HL-60 (cell line): ENCODE measurements around the gene ENDOG.

Experiments used
- DNase-seq, 2 experiments: peaks; one replicate each; pipeline ENCODE4 v3.0.0-alpha.2; 2010 to 2020; ENCODE audit warnings: low read depth in 1 of 2, low spot score in 1 of 2
- H3K27ac ChIP-seq: fragments of 250-450 bp; sonication (Bioruptor Pico); replicated peaks from 2 replicates; pipeline ENCODE4 v1.5.1; 2020; ENCODE audit warnings: mild to moderate bottlenecking, moderate library complexity
- H3K27me3 ChIP-seq: fragments of 250-450 bp; sonication (Bioruptor Pico); 2 replicates; pipeline ENCODE4 v1.5.1; 2021; ENCODE audit warnings: mild to moderate bottlenecking, moderate library complexity; ENCODE audit not compliant: insufficient read depth, poor library complexity, severe bottlenecking
- H3K4me3 ChIP-seq: replicated peaks from 2 replicates; pipeline ENCODE4 v1.5.1; 2011; ENCODE audit warnings: mild to moderate bottlenecking, control low read depth, low read length; ENCODE audit not compliant: insufficient read depth
- CTCF ChIP-seq: IDR thresholded peaks from one replicate; pipeline ENCODE4 v1.5.1; 2011; ENCODE audit warnings: low read length, control low read depth, inconsistent platforms; ENCODE audit not compliant: insufficient read depth
- GABPA ChIP-seq: IDR thresholded peaks from 2 replicates; pipeline ENCODE4 v1.6.1; 2012; ENCODE audit warnings: low read depth
- POLR2AphosphoS5 ChIP-seq: IDR thresholded peaks from 2 replicates; pipeline ENCODE4 v1.6.1; 2012; ENCODE audit warnings: low read depth
- REST ChIP-seq: IDR thresholded peaks from 2 replicates; pipeline ENCODE4 v1.6.1; 2012; ENCODE audit warnings: low read depth; ENCODE audit not compliant: insufficient replicate concordance
- SPI1 ChIP-seq: IDR thresholded peaks from 2 replicates; pipeline ENCODE4 v1.6.1; 2012; ENCODE audit warnings: low read depth, mild to moderate bottlenecking, borderline replicate concordance

The ENDOG gene

DNA sequence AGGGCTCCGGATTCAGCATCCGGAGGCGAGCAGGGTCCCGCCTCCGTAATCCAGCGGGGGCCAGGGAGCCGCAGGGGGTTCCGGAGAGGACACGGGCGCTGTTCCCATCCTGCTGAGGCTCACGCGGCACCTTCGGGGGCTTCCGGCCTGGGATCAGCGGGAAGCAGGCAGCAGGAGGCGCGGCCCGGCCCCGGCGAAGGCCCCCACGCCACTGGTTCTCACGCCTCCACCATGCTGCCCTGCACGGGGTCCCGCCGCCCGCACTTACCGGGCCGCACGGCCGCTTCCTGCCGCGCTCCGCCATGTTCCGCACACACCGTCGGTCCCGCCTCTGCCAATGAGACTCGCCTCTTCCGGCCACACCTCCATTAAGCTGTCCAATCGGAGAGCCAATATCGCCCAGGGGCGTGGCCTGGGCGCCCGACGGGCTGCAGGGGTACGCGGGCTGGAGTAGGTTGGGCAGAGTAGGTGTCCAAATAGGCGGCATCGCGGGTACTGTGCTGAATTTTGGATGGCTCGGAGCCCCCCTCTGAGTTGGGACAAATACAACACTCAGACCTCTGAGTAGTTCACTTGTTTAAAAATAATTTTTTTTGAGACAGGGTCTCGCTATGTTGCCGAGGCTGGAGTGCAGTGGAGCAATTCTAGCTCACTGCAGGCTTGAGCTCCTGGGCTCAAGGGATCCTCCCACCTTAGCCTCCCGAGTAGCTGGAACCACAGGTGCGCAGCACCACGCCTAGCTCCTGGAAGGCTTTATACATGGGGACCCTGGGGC lies 11.4 kb downstream of the ENDOG start, which contains the start of gene SPOUT1:
SPOUT1 (minus strand) TSS at position 318 of the 775 bp plus-strand sequence; CDS start at position 304, 14 bp downstream.
- H3K27me3 ChIP-seq = no peaks in the 10 kb centered on the region
- H3K4me3 ChIP-seq = peak within 1 kb of the TSS; percentile 93
- no peak for TF ChIP-seq CTCF
- TF ChIP-seq SPI1 = no peak
- peak; percentile 26 for TF ChIP-seq REST
- TF ChIP-seq GABPA = peak; percentile 34; the same call in 1 of the 2 replicates
- TF ChIP-seq POLR2AphosphoS5 = peak; percentile 96
- peak; percentile 92 to 96 for DNase-seq
- peak within 1 kb of the TSS; percentile 80 for H3K27ac ChIP-seq

DNA sequence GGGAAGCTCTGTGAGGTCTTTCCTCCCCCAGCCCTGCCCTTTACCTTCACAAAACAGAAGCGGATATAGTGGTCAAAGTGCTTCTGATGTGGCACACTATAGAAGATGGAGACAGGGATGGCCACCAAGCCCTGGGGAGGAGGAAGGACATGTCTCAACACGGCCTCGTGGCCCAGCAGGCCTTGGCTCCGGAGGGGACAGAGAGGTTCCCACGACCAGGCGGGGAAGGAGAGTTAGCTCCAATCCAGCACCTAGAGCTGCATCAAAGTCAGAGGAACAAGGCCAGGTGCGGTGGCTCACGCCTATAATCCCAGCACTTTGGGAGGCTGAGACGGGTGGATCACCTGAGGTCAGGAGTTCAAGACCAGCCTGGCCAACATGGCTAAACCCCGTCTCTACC lies 15.4 kb downstream of the ENDOG start:
- Histone ChIP-seq H3K4me3 (no peak overlapping the region), H3K27me3 (no peaks in the 10 kb centered on the region), H3K27ac (no peak overlapping the region)
- no peak for DNase-seq
- TF ChIP-seq POLR2AphosphoS5 = no peak
- TF ChIP-seq GABPA = no peak
- TF ChIP-seq SPI1 = no peak
- TF ChIP-seq CTCF = no peak
- TF ChIP-seq REST = no peak

DNA sequence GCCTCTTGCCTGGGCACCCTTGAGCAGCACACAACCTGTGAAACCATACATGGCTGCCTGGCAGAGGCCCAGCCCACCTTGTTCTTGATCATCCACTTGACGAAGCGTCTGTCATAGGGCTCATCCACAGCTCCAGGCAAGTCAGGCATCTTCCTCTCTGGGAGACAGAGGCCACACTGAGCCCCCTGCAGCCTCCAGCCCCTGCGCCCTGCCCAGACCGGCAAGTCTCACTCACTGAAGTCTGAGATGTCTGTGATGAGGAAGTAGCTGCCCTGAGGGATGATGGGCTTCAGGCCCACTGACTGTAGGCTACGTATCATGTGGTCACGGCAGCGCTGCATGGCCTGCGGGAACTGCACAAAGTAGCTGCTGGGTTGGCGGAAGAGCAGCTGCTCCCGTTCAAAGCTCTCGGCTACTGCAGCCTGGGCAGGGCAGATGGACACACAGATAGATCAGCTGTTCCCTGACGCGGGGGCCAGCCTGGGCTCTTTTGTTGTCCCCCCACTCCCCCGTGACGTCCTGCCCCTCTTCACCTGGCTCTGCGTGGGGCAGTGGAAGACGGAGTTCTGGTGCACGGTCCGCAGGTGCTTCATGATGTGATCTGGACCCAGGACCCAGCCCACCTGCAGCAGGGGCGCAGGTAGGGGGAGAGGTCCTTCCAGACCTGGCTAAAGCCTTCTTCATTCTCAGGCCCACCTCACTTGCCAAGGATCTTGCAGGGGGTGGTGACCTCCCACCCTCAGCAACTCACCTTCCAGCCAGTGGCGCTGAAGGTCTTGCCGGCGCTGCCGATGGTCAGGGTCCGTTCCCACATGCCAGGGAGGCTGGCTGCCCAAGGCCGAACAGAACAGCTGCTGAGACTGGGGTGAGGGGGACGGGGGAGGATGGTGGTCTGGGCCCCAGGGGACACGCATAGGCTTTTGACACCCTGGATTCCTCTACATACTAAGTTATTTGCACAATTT lies 17.2 kb downstream of the ENDOG start:
- TF ChIP-seq POLR2AphosphoS5 (no peak), CTCF (no peak), REST (no peak)

More for the DNA sequence above, 17.2 kb downstream of the ENDOG start:
- Histone ChIP-seq H3K27me3 (no peaks in the 10 kb centered on the region), H3K27ac (no peak overlapping the region), H3K4me3 (no peak overlapping the region)
- DNase-seq = no peak
